NCI-H510A treated with DMSO at 0.1 percent for 48 hours (cell line): ENCODE results near the gene FAM83D.
A peak's percentile ranks its signal among the peaks of the same experiment; 100 is the strongest.

ENCODE experiments used
- DNase-seq: peaks from one replicate; lab custom pipeline; 2025; lab: John Stamatoyannopoulos, UW

Gene FAM83D

GRCh38 chr20:38894091-38894847 lies 31.9 kb upstream of the FAM83D start:
- no peak for DNase-seq

GRCh38 chr20:38895098-38895949 lies 30.9 kb upstream of the FAM83D start:
- no peak for DNase-seq

GRCh38 chr20:38896009-38896594 lies 30.1 kb upstream of the FAM83D start:
- no peak for DNase-seq

GRCh38 chr20:38897267-38897666 lies 28.9 kb upstream of the FAM83D start:
- no peak for DNase-seq

GRCh38 chr20:38900606-38901005 lies 25.6 kb upstream of the FAM83D start:
- DNase-seq, result no peak

- DNase-seq, result no peak
These were observed 23.6 kb upstream of the FAM83D start for GRCh38 chr20:38902601-38903000.

GRCh38 chr20:38903335-38903734 lies 22.9 kb upstream of the FAM83D start:
- no peak for DNase-seq

GRCh38 chr20:38905375-38905774 lies 20.8 kb upstream of the FAM83D start:
- no peak for DNase-seq

GRCh38 chr20:38907918-38908677 lies 18.1 kb upstream of the FAM83D start:
- DNase-seq, result no peak

- no peak for DNase-seq
These were observed 10.9 kb upstream of the FAM83D start for GRCh38 chr20:38915355-38915754.

- no peak for DNase-seq
These were observed 8.6 kb upstream of the FAM83D start for GRCh38 chr20:38917657-38918056.

- DNase-seq, result no peak
These were observed 8.0 kb upstream of the FAM83D start for GRCh38 chr20:38918172-38918571.

GRCh38 chr20:38919683-38920082 lies 6.5 kb upstream of the FAM83D start:
- DNase-seq, result no peak

- no peak for DNase-seq
These were observed 5.8 kb upstream of the FAM83D start for GRCh38 chr20:38920411-38920810.

- DNase-seq, result no peak
These were observed 5.4 kb upstream of the FAM83D start for GRCh38 chr20:38920851-38921250.

GRCh38 chr20:38924718-38925117 lies 1.5 kb upstream of the FAM83D start:
- no peak for DNase-seq

GRCh38 chr20:38926934-38927616 lies 858 bp downstream of the FAM83D start:
- no peak for DNase-seq

GRCh38 chr20:38927902-38928578 lies 1.8 kb downstream of the FAM83D start:
- DNase-seq, result peak; percentile 8

- no peak for DNase-seq
These were observed 4.0 kb downstream of the FAM83D start for GRCh38 chr20:38930242-38930569.

- no peak for DNase-seq
These were observed 5.8 kb downstream of the FAM83D start for GRCh38 chr20:38931984-38932383.

- no peak for DNase-seq
These were observed 6.4 kb downstream of the FAM83D start for GRCh38 chr20:38932457-38933120.
